Adrenal gland (tissue), 5 donors: Measurements from ENCODE around the gene HOXD13.

ENCODE experiments used
- POLR2A ChIP-seq, 2 donors: fragments of 450-650 bp; IDR thresholded peaks; one replicate each; pipeline ENCODE4 v1.6.1; 2017; ENCODE audit warnings: antibody characterized with exemption in 2 of 2, mild to moderate bottlenecking in 2 of 2, moderate library complexity in 1 of 2
- TF ChIP-seq, protein P1 (sequence below), 6 experiments: fragments of 450-650 bp in 4 of 6; fragments of 200-600 bp in 2 of 6; sonication (generic) in 1 of 6; IDR thresholded peaks; 1 replicate in 5 of 6; 2 replicates in 1 of 6; pipeline versions ENCODE4 v1.5.1 to v1.8.0; 2016 to 2021; ENCODE audit warnings: antibody characterized with exemption in 6 of 6, mild to moderate bottlenecking in 2 of 6, moderate library complexity in 1 of 6
- donor health status: DM: no; HTN: no; CAD: no.

DNA sequence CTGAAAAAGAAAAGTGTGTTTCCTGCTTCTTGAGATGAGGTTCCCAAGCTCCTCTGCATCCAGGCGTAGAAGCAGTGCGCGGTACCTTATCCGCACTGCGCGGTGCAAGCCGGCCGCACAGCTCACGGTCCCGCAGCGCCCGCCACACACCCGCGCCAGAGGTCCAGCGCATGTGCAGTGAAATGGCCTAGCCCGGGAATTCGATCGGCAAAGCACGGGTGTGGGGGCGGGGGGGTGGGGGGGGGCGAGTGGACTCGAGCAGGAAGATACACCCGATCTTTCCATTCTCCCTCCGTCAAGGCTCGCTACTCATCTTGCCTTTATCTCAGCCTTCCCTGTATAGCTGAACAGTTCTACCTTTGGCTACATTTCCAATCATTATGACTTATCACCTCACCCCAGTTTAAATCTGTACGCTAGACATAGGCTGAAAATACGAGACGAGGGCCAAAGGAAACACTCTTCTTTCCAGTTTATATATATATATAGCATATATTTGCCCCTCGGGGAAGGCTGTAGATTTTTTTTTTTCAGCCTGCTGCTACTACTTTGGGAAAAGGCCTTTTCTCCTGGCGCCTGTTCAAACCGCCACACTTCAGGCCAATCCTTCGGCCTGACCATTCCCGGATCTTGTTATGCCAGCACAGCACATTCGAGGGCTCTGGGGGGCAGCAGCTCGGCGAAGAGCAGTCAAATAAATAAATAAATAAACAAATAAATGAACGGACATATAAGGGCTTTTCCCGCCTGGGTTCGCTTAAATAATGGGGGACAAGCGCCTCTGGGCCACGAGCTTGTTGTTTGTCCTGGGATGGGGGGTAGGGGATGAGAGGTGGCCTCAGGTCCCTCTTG is 47.4 kb downstream of the HOXD13 start:
- TF ChIP-seq, protein P1, sequence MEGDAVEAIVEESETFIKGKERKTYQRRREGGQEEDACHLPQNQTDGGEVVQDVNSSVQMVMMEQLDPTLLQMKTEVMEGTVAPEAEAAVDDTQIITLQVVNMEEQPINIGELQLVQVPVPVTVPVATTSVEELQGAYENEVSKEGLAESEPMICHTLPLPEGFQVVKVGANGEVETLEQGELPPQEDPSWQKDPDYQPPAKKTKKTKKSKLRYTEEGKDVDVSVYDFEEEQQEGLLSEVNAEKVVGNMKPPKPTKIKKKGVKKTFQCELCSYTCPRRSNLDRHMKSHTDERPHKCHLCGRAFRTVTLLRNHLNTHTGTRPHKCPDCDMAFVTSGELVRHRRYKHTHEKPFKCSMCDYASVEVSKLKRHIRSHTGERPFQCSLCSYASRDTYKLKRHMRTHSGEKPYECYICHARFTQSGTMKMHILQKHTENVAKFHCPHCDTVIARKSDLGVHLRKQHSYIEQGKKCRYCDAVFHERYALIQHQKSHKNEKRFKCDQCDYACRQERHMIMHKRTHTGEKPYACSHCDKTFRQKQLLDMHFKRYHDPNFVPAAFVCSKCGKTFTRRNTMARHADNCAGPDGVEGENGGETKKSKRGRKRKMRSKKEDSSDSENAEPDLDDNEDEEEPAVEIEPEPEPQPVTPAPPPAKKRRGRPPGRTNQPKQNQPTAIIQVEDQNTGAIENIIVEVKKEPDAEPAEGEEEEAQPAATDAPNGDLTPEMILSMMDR (IDR thresholded peaks at IDR 0.05), result no peak
- TF ChIP-seq POLR2A (IDR thresholded peaks at IDR 0.05), result peak in 1 of 2 donors; percentile 24
